Loucy (cell line): ENCODE results near the gene ALOX5AP.

Experiments used
- H2AFZ ChIP-seq: fragments of 200-600 bp; sonication (generic); 2 replicates; pipeline ENCODE4 v1.6.0; 2016; ENCODE audit warnings: antibody characterized with exemption, mild to moderate bottlenecking, low read length, moderate library complexity
- H3F3A ChIP-seq: fragments of 200-600 bp; 2 replicates; pipeline ENCODE4 v1.6.0; 2016; ENCODE audit warnings: antibody characterized with exemption, low read depth, mild to moderate bottlenecking
- H3K27me3 ChIP-seq: fragments of 200-600 bp; sonication (generic); 2 replicates; pipeline ENCODE4 v1.6.1; 2014; ENCODE audit warnings: low read length, mild to moderate bottlenecking; ENCODE audit not compliant: insufficient read depth, poor library complexity, severe bottlenecking
- H3K36me3 ChIP-seq: fragments of 200-600 bp; sonication (generic); 2 replicates; pipeline ENCODE4 v1.6.1; 2016; ENCODE audit warnings: low read length; ENCODE audit not compliant: insufficient read depth
- H3K4me1 ChIP-seq: fragments of 200-600 bp; sonication (generic); 2 replicates; pipeline ENCODE4 v1.5.1; 2014; ENCODE audit warnings: low read length, mild to moderate bottlenecking; ENCODE audit not compliant: insufficient read depth, poor library complexity, severe bottlenecking
- H3K4me2 ChIP-seq: fragments of 200-600 bp; sonication (generic); 2 replicates; pipeline ENCODE4 v1.6.0; 2014; ENCODE audit warnings: antibody characterized with exemption, low read length, low read depth, mild to moderate bottlenecking; ENCODE audit not compliant: poor library complexity, severe bottlenecking
- H3K4me3 ChIP-seq: fragments of 200-600 bp; sonication (generic); 2 replicates; pipeline ENCODE4 v1.5.1; 2014; ENCODE audit warnings: low read length, mild to moderate bottlenecking, mixed read lengths; ENCODE audit not compliant: poor library complexity, severe bottlenecking
- H3K79me2 ChIP-seq: fragments of 200-600 bp; sonication (generic); 2 replicates; pipeline ENCODE4 v1.6.1; 2014; ENCODE audit warnings: low read length; ENCODE audit not compliant: insufficient read depth
- H3K9ac ChIP-seq: fragments of 200-600 bp; sonication (generic); 2 replicates; pipeline ENCODE4 v1.6.0; 2014; ENCODE audit warnings: mild to moderate bottlenecking, low read depth, low read length, moderate library complexity; ENCODE audit not compliant: poor library complexity, severe bottlenecking
- H3K9me2 ChIP-seq: fragments of 200-600 bp; sonication (generic); replicated peaks from 2 replicates; pipeline ENCODE4 v1.6.1; 2016; ENCODE audit warnings: low read depth, low read length, mixed read lengths
- H3K9me3 ChIP-seq: fragments of 200-600 bp; sonication (generic); 2 replicates; pipeline ENCODE4 v1.6.1; 2014; ENCODE audit warnings: mild to moderate bottlenecking, antibody characterized with exemption, low read length, low read depth; ENCODE audit not compliant: insufficient read depth
- H4K20me1 ChIP-seq: fragments of 200-600 bp; sonication (generic); 2 replicates; pipeline ENCODE4 v1.6.0; 2014; ENCODE audit warnings: antibody characterized with exemption, low read length, mild to moderate bottlenecking; ENCODE audit not compliant: insufficient read depth, poor library complexity, severe bottlenecking
- EZH2phosphoT487 ChIP-seq: fragments of 200-600 bp; IDR thresholded peaks from 2 replicates; pipeline ENCODE4 v1.6.1; 2018; ENCODE audit warnings: antibody characterized with exemption, mild to moderate bottlenecking, moderate library complexity, borderline replicate concordance
- TF ChIP-seq, protein P1 (sequence below): fragments of 200-600 bp; sonication (generic); conservative IDR thresholded peaks from 2 replicates; pipeline ENCODE4 v1.5.1; 2014; ENCODE audit warnings: mild to moderate bottlenecking, antibody characterized with exemption, low read length

Gene ALOX5AP

DNA sequence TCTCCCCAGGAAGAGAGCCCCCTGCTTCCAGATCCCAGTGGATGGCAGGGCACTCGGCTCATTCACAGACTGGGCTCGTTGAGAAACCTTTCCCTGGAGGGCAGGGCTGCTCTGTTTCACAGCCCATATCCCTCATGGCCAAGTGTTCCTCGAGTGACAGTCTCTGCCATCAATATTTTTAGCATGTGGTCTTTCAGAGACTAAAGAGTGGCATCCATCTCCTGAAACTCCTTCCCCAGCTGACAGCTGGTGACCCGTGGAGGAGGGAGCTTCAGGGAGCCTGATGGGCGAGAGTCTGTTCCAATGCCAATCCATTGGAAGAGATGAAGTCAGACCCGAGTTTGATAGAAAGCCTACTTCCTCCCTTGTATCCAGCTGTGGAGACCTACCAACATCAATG, 30.7 kb upstream of the ALOX5AP start:
- no peaks in the 10 kb centered on the region for H4K20me1 ChIP-seq

DNA sequence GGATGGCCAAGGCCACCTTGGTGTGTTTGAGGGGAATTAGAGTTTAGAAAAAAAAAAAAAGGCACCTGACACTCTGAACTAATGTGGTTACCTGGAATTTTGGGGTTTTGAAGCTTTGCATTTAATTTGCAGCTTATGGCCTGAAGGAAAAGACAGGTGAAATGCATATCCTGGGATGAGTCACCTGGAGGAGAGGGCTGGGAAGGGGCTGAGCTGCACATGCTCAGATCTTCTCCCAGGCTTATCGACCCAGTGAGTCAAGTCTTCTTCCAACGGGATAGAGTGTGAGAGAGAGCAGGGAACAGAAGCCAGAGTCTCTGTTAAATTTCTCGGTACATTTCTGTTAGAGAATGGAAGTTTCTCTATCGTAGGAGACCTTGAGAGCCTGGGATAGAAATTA, 29.7 kb upstream of the ALOX5AP start:
- H3K79me2 ChIP-seq, result no peaks in the 10 kb centered on the region
- no peaks in the 10 kb centered on the region for H4K20me1 ChIP-seq
- no peak for TF ChIP-seq EZH2phosphoT487
- TF ChIP-seq, protein P1, sequence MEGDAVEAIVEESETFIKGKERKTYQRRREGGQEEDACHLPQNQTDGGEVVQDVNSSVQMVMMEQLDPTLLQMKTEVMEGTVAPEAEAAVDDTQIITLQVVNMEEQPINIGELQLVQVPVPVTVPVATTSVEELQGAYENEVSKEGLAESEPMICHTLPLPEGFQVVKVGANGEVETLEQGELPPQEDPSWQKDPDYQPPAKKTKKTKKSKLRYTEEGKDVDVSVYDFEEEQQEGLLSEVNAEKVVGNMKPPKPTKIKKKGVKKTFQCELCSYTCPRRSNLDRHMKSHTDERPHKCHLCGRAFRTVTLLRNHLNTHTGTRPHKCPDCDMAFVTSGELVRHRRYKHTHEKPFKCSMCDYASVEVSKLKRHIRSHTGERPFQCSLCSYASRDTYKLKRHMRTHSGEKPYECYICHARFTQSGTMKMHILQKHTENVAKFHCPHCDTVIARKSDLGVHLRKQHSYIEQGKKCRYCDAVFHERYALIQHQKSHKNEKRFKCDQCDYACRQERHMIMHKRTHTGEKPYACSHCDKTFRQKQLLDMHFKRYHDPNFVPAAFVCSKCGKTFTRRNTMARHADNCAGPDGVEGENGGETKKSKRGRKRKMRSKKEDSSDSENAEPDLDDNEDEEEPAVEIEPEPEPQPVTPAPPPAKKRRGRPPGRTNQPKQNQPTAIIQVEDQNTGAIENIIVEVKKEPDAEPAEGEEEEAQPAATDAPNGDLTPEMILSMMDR, result no peak
- no peak overlapping the region for H3K9ac ChIP-seq
- H3K36me3 ChIP-seq, result no peaks in the 10 kb centered on the region
- H3K27me3 ChIP-seq, result no peaks in the 10 kb centered on the region
- H3K9me2 ChIP-seq, result no peaks in the 10 kb centered on the region
- no peaks in the 10 kb centered on the region for H3F3A ChIP-seq
- H3K4me3 ChIP-seq, result no peak overlapping the region
- H3K4me2 ChIP-seq, result no peak overlapping the region
- H2AFZ ChIP-seq, result no peak overlapping the region
- H3K4me1 ChIP-seq, result peaks cover 8% of the 10 kb centered on the region
- H3K9me3 ChIP-seq, result no peaks in the 10 kb centered on the region

More for the DNA sequence above, 30.7 kb upstream of the ALOX5AP start:
- Histone ChIP-seq H3K4me3 (no peak overlapping the region), H3K4me1 (peaks cover 8% of the 10 kb centered on the region), H3K4me2 (no peak overlapping the region), H3F3A (no peaks in the 10 kb centered on the region), H3K9me3 (no peaks in the 10 kb centered on the region), H3K79me2 (no peaks in the 10 kb centered on the region), H3K36me3 (no peaks in the 10 kb centered on the region), H3K9me2 (no peaks in the 10 kb centered on the region), H3K9ac (no peak overlapping the region), H2AFZ (peak overlapping the region; percentile 5; the same call in 1 of the 2 replicates), H3K27me3 (no peaks in the 10 kb centered on the region)
- TF ChIP-seq, protein P1, result no peak
- no peak for TF ChIP-seq EZH2phosphoT487

DNA sequence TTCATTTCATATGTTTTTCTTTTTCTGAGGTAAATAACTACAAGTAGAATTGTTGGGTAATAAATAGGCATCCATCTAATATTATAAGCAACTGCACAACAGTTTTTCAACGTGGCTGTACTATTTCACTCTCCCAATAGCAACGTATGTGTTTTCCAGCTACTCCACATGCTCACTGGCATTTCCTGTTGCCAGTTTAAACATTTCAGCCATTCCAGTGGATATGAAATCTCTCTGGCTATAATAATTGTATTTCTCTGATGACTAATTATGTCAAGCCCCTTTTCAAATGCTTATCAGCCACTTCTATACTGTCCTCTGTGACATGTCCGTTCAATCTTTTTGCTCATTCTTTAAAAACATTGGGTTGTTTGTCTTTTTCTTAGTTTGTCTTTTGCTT, 26.8 kb upstream of the ALOX5AP start:
- Histone ChIP-seq H3K79me2 (no peaks in the 10 kb centered on the region), H3K4me1 (peaks cover 10% of the 10 kb centered on the region), H3K9ac (no peak overlapping the region), H3K9me2 (no peaks in the 10 kb centered on the region), H3K36me3 (no peaks in the 10 kb centered on the region), H3F3A (no peaks in the 10 kb centered on the region), H3K27me3 (no peaks in the 10 kb centered on the region), H2AFZ (no peak overlapping the region), H4K20me1 (no peaks in the 10 kb centered on the region), H3K4me3 (no peak overlapping the region), H3K4me2 (no peak overlapping the region), H3K9me3 (no peaks in the 10 kb centered on the region)
- TF ChIP-seq, protein P1, result no peak
- TF ChIP-seq EZH2phosphoT487, result no peak
